Posterior vena cava (tissue), 2 donors: ENCODE data around the gene KIF22. TPM values are rescaled to one million over a fixed set of nuclear protein-coding genes. Genes with fewer than 3 reads are reported as not detected.
A peak's percentile ranks its signal among the peaks of the same experiment; 100 is the strongest.
"Not testable (repeated sequence)": the region's sequence is repeated elsewhere in the genome, so short reads cannot be mapped to it uniquely, and the experiment has no call there.

Experiments
- DNase-seq: peaks from one replicate; pipeline ENCODE4 v3.0.0-alpha.2; 2020; ENCODE audit warnings: low spot score
- intact Hi-C, 2 donors: fragments of 100-400 bp; cut with DNase I; formaldehyde crosslinking; loops; one replicate each; pipeline versions ENCODE4 v1.14.1 to v1.14.2; 2022 to 2023
- total RNA-seq, 2 donors: library from RNA; stranded (reverse); fragmentation: NEBNext Ultra II Directional; extraction: Animal tissue kit (Norgen Biotek cat#: 25700); gene quantifications; one replicate each; pipeline ENCODE4 v1.2.1, GENCODE V29; 2021
- donor health status: DM: yes; HTN: yes; CAD: no.
- donor health status: DM: yes; HTN: yes; CAD: no.

Gene KIF22
- total RNA-seq, 2 donors from 2014 or later: 5.9 to 10.4 TPM

GRCh38 chr16:29763326-29763725 is 27.2 kb upstream of the KIF22 start:
- intact Hi-C loops: no loop called here
- no peak for DNase-seq

DNA sequence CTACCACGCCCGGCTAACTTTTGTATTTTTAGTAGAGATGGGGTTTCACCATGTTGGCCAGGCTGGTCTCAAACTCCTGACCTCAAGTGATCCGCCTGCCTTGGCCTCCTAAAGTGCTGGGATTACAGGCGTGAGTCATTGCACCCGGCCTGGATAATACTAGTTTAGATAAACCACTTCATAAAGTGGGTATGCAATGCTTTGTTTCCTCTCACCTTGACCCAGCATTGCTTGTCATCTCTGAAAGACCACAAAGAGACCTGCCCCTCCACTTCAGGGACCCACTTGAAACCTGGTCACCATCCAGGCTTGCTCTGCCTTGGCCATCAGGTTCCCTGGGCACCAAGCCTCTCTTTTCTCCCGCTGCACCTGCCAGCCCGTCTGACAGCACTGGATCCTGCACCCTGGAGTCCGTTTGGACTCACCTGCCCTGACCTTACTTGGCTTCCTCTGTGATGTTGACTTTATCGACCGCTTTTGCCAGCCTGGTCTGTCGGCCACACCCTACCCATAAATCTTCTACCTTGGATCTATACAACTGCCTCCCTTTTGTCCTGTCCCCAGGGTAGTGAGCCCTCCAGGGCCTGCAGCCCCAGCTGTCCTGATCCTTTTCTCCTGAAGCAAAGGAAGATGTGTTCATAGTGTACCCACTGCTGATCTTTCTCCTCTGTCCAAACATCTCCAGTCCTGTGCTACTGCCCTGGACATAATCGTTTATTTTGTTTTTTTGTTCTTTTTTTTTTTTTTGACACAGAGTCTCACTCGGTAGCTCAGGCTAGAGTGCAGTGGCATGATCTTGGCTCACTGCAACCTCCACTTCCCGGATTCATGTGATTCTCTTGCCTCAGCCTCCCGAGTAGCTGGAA is 25.2 kb upstream of the KIF22 start:
- intact Hi-C loops: no loop called here
- DNase-seq: no peak

GRCh38 chr16:29766571-29766970 is 24.0 kb upstream of the KIF22 start:
- DNase-seq: no peak
- intact Hi-C loops: no loop called here

DNA sequence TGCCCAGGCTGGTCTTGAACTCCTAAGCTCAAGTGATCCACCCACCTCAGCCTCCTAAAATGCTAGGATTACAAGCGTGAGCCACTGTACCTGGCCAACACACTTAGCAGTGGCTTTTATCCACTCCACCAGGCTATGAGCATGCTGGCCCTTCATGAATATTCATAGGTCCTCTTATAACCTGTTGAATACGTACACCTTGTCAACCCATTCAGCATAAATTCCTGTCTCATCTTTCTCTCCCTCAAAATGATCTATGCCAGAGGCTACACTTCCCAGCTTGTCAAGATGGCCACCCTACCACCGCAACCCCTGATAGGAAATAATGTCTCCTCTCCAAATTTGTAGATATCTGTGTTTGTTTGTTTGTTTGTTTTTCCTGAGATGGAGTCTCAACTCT is 23.5 kb upstream of the KIF22 start:
- intact Hi-C loops: no loop called here
- DNase-seq: no peak

GRCh38 chr16:29769507-29769906 is 21.0 kb upstream of the KIF22 start:
- intact Hi-C loops: no loop called here

DNA sequence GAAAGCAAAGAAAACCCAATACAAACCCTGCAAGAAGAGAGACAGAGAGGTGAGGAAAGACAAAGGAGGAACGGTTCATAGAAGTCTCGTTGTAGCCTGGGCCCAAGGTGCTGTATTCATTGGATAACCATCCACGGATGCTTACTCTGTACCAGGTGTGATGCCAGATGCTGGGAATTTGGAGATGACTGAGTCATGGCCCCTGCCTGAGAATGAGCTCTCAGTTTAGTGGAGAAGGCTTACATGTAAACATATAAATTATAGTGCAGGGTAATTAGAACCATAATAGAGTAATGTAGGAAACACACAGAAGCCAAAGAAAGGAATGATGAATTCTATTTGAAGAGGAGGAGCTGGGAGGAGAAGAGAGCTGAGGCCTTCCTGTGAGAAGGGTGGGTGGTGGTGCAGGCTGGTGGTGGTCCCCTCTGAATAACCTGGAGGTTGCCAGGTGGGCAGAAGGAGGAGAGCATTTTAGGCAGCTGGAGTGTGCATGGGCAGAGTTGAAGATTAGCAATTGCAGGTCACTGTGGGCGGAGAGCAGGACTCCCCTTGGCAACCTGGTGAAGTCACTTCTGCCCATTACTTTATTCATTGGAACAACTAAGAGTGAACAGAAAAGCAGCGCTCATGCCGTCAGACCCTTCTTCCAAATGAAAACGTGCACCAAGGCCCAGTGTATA is 20.2 kb upstream of the KIF22 start:
- intact Hi-C loops: loop anchor here in 1 of 2 donors (10.0 kb wide), 1 partner anchor 1054 kb away; no protein-coding TSS in a partner anchor
- no peak for DNase-seq

More at GRCh38 chr16:29769507-29769906, 21.0 kb upstream of the KIF22 start:
- no peak for DNase-seq

DNA sequence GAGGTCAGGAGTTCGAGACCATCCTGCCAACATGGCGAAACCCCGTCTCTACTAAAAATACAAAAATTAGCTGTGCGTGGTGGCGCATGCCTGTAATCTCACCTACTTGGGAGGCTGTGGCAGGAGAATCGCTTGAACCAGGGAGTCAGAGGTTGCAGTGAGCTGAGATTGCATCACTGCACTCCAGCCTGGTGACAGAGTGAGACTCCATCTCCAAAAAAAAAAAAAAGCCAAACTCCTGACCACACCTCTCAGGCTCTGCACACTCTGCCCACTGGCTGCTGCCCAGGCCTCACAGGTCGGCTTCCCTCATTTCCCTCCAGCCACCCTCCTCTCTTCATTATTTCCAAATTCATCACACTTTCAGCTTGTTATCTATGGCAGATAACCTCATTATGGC is 18.2 kb upstream of the KIF22 start:
- not testable (repeated sequence) for DNase-seq
- intact Hi-C loops: loop anchor here in 1 of 2 donors (10.0 kb wide), 1 partner anchor 1052 kb away; no protein-coding TSS in a partner anchor

GRCh38 chr16:29774730-29775129 is 15.8 kb upstream of the KIF22 start:
- DNase-seq: no peak
- intact Hi-C loops: loop anchor here in 1 of 2 donors (10.0 kb wide), 1 partner anchor 1050 kb away; no protein-coding TSS in a partner anchor

- DNase-seq: no peak
- intact Hi-C loops: loop anchor here in 1 of 2 donors (10.0 kb wide), 1 partner anchor 1049 kb away; no protein-coding TSS in a partner anchor
These were observed 14.7 kb upstream of the KIF22 start for GRCh38 chr16:29775742-29776408.

GRCh38 chr16:29777576-29778350 is 12.8 kb upstream of the KIF22 start, which contains the start of gene ZG16:
Gene ZG16, plus strand, starts transcription at chr16:29778256. Its CDS starts 1,011 bp downstream, at chr16:29779267.
- no peak for DNase-seq
- intact Hi-C loops: loop anchor here in 1 of 2 donors (10.0 kb wide), 1 partner anchor 1047 kb away; no protein-coding TSS in a partner anchor

DNA sequence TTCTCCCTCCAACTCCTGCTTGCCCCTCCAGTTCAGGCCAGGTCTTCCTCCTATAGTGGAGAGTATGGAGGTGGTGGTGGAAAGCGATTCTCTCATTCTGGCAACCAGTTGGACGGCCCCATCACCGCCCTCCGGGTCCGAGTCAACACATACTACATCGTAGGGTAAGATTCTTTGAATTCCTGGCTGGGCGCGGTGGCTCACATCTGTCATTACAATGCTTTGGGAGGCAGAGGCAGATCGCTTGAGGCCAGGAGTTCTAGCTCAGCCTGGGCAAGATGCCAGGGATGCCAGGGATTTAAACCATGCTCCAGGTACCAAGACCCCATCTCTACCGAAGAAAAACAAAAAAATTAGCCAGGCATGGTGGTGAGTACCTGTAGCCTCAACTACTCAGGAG is 11.1 kb upstream of the KIF22 start:
- intact Hi-C loops: loop anchor here in 1 of 2 donors (10.0 kb wide), 1 partner anchor 1045 kb away; no protein-coding TSS in a partner anchor
- no peak for DNase-seq

DNA sequence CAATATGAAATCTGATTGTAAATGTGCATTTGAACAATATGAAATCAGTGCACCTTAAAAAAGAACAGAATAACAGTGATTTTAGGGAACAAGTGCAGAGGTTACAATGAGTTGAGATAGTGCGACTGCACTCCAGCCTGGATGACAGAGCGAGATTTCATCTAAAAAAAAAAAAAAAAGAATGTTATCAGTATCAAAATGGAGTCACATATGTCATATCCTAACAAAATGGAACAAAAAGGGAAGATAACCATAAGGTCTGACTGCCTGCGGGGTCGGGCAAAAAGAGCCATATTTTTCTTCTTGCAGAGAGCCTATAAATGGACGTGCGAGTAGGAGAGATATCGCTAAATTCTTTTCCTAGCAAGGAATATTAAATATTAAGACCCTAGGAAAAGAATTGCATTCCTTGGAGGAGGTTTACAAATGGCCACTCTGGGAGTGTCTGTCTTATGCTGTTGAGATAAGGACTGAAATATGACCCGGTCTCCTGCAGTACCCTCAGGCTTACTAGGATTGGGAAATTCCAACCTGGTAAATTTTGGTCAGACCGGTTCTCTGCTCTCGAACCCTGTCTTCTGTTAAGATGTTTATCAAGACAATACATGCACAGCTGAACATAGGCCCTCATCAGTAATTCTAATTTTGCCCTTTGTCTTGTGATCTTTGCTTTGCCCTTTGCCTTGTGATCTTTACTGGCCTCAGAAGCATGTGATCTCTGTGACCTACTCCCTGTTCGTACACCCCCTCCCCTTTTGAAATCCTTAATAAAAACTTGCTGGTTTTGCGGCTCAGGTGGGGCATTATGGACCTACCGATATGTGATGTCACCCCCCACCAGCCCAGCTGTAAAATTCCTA is 7.2 kb upstream of the KIF22 start:
- DNase-seq, intact Hi-C loops: not testable (repeated sequence)

- intact Hi-C loops: no loop called here
- no peak for DNase-seq
These were observed 6.4 kb upstream of the KIF22 start for GRCh38 chr16:29784157-29784556.

DNA sequence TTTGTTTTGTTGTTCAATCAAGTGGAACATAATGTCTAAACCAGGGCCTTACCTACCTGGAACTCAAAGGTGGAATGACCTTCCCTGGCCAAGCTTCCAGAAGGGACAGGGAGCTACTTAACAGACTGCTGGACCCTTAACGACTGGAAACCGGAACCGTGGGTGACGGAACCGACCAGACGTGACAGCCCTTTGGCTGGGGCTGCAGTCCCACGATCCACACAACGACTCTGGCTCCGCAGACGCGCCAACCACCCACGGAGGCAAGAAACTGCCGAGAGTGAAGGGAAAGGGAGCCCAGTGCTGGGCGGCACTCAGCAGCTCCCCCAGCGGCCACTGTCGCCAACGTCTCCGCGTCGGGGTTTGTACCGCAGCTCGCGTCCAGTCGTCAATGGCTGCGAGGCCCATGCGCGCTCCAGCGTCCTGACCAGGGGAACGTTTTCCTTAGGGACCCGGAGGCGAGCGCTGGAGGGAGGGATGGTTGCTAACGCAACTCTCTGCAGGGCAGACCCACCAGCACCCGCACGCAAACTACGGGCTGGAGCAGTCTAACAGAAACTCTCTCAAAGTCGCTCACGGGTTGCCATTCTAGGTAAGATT is 5.5 kb upstream of the KIF22 start:
- intact Hi-C loops: no loop called here
- DNase-seq: peak; percentile 94

DNA sequence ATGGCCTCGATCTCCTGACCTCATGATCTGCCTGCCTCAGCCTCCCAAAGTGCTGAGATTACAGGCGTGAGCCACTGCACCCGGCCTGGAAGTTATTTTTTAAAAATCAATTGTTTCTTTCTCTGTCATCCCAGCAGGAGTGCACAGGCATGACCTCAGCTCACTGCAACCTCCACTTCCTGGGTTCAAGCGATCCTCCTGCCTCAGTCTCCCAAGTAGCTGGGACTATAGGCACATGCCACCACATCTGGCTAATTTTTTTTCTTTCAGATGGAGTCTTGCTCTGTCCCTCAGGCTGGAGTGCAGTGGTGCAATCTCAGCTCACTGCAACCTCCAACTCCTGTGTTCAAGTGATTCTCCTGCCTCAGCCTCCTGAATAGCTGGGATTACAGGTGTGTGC is 3.4 kb upstream of the KIF22 start:
- intact Hi-C loops, DNase-seq: not testable (repeated sequence)

DNA sequence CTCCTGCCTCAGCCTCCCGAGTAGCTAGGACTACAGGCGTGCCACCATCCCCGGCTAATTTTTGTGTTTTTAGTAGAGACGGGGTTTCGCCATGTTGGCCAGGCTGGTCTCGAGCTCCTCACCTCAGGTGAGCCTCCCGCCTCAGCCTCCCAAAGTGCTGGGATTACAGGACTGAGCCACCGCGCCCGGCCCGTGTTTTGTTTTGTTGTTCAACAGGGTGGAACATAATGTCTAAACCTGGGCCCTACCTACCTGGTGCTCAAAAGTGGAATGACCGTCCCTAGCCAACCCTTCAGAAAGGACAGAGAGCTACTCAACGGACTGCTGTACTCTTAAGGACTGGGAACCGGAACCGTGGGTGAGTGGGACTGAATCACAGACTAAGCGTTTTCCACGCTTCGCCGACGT is 772 bp upstream of the KIF22 start:
- DNase-seq: no peak
- intact Hi-C loops: no loop called here
